DMS153 (cell line): ENCODE data around the gene EYS.
"Not testable (repeated sequence)": the region's sequence is repeated elsewhere in the genome, so short reads cannot be mapped to it uniquely, and the experiment has no call there.

Experiments used
- DNase-seq: peaks from one replicate; lab custom pipeline; 2025; lab: John Stamatoyannopoulos, UW

EYS gene

DNA sequence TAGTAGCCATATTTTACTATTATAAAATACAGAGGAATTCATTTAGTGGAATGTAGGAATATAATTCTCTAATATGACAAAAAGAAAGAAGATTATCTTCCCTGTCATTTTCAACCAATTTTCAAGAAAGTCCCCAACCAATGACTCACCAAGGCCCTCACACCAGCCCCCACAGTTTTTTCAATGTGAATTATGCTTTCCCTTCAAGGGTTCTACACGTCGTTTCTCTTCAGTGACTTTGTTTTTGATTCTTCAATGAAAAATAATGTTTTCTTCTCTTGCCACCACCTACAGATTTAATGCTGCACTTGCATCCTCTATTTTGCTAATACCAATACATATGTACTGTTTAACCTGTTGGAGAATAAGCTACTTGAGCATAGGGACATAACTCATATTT is 1230.1 kb downstream of the EYS start:
- DNase-seq, result no peak

DNA sequence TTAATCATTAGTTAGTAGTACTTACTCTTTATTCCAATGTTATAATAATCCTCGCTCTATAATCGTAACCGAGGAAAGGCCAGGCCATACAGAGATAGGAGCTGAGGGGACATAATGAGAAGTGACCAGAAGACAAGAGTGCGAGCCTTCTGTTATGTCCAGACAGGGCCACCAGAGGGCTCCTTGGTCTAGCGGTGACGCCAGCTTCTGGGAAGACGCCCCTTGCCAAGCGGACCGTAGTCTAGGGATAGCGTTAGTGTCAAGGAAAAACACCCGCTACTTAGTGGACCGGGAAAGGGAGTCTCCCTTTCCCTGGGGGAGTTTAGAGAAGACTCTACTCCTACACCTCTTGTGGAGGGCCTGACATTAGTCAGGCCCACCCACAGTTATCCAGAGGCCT is 1237.6 kb downstream of the EYS start:
- DNase-seq, result not testable (repeated sequence)

GRCh38 chr6:64467656-64468055 is 1239.4 kb downstream of the EYS start:
- no peak for DNase-seq

DNA sequence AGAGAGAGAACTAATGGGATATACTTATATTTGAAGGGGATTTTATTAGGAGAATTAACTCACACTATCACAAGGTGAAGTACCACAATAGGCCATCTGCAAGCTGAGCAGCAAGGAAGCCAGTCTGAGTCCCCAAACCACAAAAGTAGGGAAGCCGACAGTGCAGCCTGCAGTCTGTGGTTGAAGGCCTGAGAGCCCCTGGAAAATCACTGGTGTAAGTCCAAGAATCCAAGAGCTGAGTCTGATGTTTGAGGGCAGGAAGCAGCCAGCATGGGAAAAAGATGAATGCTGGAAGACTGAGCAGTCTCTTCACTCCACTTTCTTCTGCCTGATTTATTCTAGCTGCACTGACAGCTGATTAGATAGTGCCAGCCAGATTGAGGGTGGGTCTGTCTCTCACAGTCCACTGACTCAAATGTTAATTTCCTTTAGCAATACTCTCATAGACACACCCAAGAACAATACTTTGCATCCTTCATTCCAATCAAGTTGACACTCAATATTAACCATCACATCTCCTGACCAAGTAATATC is 1247.5 kb downstream of the EYS start:
- DNase-seq, result no peak

GRCh38 chr6:64448101-64448500 is 1258.9 kb downstream of the EYS start:
- not testable (repeated sequence) for DNase-seq

- DNase-seq, result no peak
Measured at GRCh38 chr6:64445038-64445437, 1262.0 kb downstream of the EYS start.

GRCh38 chr6:64439274-64439673 is 1267.8 kb downstream of the EYS start:
- no peak for DNase-seq

GRCh38 chr6:64437996-64438395 is 1269.0 kb downstream of the EYS start:
- DNase-seq, result no peak

DNA sequence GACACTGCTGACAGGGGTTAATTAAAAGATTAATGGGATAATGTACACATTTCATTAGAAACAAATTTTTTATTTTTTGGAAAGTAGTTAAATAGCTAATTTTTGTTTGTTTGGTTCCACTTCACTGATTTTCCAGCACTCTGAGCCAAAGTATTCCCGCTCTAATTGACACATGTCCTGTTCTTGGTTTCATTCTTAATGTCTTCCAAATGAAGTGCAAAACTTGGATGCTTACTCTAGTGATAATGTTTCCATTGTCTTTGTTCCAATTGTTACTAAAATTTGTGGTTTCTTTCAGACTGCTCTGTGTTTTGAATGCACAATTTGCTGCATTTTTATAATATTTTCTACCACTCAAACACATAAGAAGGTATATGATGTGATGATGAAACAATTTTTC is 1277.1 kb downstream of the EYS start:
- no peak for DNase-seq

DNA sequence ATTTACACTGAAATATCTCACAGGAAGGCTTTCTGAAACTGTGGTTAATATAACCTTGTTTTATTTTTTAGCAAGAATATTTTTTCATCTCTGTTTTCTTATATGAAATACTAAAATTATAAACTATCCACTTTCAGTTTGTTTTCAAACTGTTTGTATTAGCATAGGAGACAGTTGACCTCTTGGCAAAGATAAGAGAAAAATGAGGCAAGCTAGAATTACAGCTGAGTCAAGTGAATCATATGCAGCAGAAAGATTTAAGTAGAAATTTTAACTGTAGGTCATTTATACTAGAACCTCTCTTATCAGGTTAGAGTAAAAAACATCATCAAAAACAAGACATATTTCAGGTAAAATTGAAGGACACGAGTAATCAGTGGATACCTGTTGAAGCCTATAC is 1278.8 kb downstream of the EYS start:
- no peak for DNase-seq

DNA sequence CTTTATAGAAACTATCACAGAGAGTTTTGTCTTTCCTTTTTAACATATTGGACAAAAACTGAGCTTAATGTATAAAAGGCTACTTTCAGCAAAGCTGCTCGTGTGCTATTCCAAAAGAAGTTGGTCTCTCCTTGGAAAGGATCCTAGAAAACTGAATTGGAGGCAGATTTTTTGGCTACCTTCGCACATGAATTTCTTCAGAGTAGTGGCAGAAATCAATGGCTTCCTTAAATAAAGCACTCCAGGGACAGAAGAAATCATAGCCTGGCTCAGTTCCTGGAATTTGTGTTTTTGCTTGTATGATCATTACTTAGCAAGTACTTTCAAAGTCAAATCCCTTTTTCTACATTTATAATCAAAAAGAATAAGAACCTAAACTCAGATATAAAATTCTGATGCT is 1291.1 kb downstream of the EYS start:
- DNase-seq, result no peak

- no peak for DNase-seq
Measured at GRCh38 chr6:64411226-64411625, 1295.8 kb downstream of the EYS start.

- DNase-seq, result no peak
Measured at GRCh38 chr6:64409948-64410347, 1297.1 kb downstream of the EYS start.

DNA sequence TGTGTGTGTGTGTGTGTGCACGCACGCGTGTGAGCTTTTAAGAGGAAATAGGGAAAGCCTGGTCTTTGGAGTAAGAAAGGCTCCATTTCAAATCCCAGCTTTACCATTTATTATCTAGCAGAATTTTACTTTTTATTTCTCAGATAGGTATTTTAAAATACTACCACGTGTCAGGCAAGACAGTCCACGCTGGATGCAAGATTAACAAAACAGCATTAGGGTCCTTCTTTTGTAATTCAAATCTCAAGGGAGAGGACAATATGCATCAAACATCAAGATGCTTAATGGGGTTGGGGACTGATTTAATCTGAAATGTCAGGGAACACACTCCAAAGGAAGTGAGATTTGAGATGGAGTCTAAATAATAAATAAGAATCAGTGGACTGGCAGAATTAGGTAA is 1302.6 kb downstream of the EYS start:
- no peak for DNase-seq

DNA sequence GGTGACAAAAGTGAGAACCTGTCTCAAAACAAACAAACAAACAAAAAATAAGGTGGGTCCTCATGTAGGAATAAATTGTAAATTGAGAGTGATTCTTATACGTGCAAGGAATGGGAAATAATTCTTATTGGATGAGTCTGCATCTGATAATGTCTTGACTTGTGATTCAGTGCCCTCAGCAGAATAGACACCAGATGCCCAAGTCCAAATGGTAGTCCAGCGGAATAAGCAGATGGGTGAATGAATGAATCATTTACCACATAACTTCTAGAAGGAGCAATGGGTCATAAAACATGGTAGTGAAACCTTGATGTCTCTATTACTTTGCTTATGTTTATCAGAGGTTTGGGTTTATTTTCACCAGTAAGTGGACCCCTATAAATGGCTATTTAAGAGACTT is 1323.7 kb downstream of the EYS start:
- DNase-seq, result no peak

GRCh38 chr6:64376394-64376793 is 1330.6 kb downstream of the EYS start:
- no peak for DNase-seq

- DNase-seq, result no peak
Measured at GRCh38 chr6:64357430-64357829, 1349.6 kb downstream of the EYS start.

DNA sequence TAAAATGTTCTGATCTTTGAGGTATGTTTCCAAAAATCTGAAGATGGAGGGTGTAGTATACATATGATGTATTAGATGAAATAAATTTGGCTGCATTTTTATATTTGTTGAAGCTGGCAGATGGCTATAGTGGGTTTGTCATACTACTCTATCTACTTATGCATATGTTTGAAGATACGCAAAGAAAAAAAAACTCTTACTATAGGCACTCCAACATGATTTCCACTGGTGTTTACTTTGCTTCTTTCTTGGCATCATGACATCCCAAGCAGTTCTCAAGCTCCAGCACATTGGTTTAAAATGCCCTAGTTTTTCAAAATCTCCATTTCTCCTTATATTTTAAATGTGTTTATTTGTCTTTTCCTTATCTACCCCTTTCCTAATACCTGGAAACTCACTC is 1359.6 kb downstream of the EYS start:
- DNase-seq, result no peak

DNA sequence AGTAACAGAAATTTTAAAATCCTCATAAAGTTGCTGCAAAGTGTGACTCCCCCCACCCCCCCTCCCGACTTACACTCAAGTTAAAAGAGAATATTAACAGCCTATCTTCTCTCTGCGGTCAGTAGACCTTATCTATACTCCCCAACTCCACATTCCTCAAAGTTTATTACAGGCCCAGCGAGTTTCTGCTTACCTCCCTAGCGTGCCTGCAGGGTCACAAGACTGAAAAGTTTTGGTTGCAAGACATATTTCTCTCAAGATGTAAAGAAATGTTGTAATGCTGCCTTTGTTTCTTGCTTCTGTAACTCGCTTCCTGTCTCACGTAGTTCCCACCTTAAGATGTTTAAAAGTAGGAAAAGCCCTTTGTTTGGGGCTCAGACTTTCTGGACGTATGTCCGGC is 1371.8 kb downstream of the EYS start:
- DNase-seq, result no peak

GRCh38 chr6:64334636-64335035 is 1372.4 kb downstream of the EYS start:
- DNase-seq, result no peak

- DNase-seq, result peak; percentile 23
Measured at GRCh38 chr6:64330694-64331307, 1376.2 kb downstream of the EYS start.

DNA sequence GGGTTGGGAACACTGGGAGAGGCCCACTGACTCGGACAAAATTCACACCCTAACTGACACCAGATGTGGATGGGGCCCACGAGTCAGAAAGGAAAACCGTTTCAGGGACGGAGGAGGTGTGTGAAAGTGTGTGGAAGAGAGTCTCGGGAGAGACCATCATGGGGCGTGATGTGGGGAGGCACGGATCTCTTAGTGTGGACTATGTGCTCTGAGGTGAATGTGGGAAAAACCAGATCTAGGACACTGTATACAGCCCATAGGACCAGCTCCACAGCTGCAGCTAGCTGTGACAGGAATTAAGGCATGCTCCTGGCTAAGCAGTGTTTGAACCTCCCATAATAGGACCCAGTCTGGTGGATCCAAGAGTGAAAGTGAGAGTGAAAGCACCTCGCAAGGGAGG is 1380.1 kb downstream of the EYS start:
- DNase-seq, result no peak

DNA sequence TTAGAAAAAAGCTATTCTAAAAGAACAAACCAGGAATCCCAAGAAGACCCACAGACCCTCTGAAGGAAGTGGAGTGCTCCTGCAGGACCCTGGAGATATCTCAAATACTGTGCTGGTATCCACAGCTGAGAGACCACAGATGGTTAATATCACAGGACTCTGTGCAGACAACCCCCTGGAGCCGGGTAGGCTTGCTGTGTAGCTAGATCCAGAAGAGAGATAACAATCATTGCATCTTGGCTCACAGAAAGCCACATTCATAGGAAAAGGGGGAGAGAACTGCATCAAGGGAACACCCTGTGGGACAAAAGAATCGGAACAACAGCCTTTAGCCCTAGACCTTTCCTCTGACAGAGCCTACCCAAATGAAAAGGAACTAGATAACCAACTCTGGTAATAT is 1381.9 kb downstream of the EYS start:
- no peak for DNase-seq

GRCh38 chr6:64310214-64310613 is 1396.8 kb downstream of the EYS start:
- DNase-seq, result no peak
